ENCODE data around the gene SGPP2. TPM values are rescaled to one million over a fixed set of nuclear protein-coding genes. Genes with fewer than 3 reads are reported as not detected.
A peak's percentile ranks its signal among the peaks of the same experiment; 100 is the strongest.
"Not testable (repeated sequence)": the region's sequence is repeated elsewhere in the genome, so short reads cannot be mapped to it uniquely, and the experiment has no call there.

SGPP2 gene
- total RNA-seq, 2 donors from 2014 or later, result 54.0 to 96.5 TPM

GRCh38 chr2:222430071-222430470 is 5.7 kb downstream of the SGPP2 start:
- no peak for DNase-seq
- Histone ChIP-seq H3K27me3 (no peaks in the 10 kb centered on the region), H3K4me1 (peaks cover 10% of the 10 kb centered on the region), H3K9ac (ENCODE audit: low read depth in 2 of 2, low read length in 2 of 2) (no peak overlapping the region), H3K27ac (no peak overlapping the region), H3K9me3 (no peaks in the 10 kb centered on the region), H3K36me3 (no peaks in the 10 kb centered on the region), H3K4me3 (no peak overlapping the region)
- TF ChIP-seq CTCF (IDR thresholded peaks at IDR 0.05), result no peak
- intact Hi-C loops (cut with DNase I), result no loop called here

- intact Hi-C loops (cut with DNase I), result no loop called here
- Histone ChIP-seq H3K9me3 (no peaks in the 10 kb centered on the region), H3K36me3 (no peaks in the 10 kb centered on the region), H3K4me1 (peaks cover 10% of the 10 kb centered on the region), H3K9ac (ENCODE audit: low read depth in 2 of 2, low read length in 2 of 2) (no peak overlapping the region), H3K27ac (no peak overlapping the region), H3K4me3 (no peak overlapping the region), H3K27me3 (no peaks in the 10 kb centered on the region)
- no peak for TF ChIP-seq CTCF (IDR thresholded peaks at IDR 0.05)
- no peak for DNase-seq
Measured at GRCh38 chr2:222430681-222431080, 6.3 kb downstream of the SGPP2 start.

- intact Hi-C loops (cut with DNase I), result no loop called here
- peak; percentile 56 for DNase-seq
Measured at GRCh38 chr2:222431869-222432268, 7.5 kb downstream of the SGPP2 start.

GRCh38 chr2:222433332-222434173 is 9.2 kb downstream of the SGPP2 start:
- H3K27me3 ChIP-seq, result no peaks in the 10 kb centered on the region
- intact Hi-C loops (cut with DNase I), result no loop called here
- no peak for DNase-seq
- no peak for TF ChIP-seq CTCF (IDR thresholded peaks at IDR 0.05)
- H3K36me3 ChIP-seq, result no peaks in the 10 kb centered on the region
- peak overlapping the region; percentile 15 for H3K27ac ChIP-seq
- peak overlapping the region in 1 of 2 donors; percentile 51 for H3K9ac ChIP-seq (ENCODE audit: low read depth in 2 of 2, low read length in 2 of 2)
- peaks cover 6% of the 10 kb centered on the region for H3K4me1 ChIP-seq
- H3K4me3 ChIP-seq, result no peak overlapping the region
- H3K9me3 ChIP-seq, result no peaks in the 10 kb centered on the region

More at GRCh38 chr2:222431869-222432268, 7.5 kb downstream of the SGPP2 start:
- Histone ChIP-seq H3K4me3 (no peak overlapping the region), H3K27ac (peak overlapping the region; percentile 24), H3K9me3 (no peaks in the 10 kb centered on the region), H3K27me3 (no peaks in the 10 kb centered on the region), H3K4me1 (peaks cover 8% of the 10 kb centered on the region), H3K36me3 (no peaks in the 10 kb centered on the region), H3K9ac (ENCODE audit: low read depth in 2 of 2, low read length in 2 of 2) (no peak overlapping the region)
- no peak for TF ChIP-seq CTCF (IDR thresholded peaks at IDR 0.05)

GRCh38 chr2:222434204-222434603 is 9.9 kb downstream of the SGPP2 start:
- intact Hi-C loops (cut with DNase I), result no loop called here
- Histone ChIP-seq H3K9ac (ENCODE audit: low read depth in 2 of 2, low read length in 2 of 2) (no peak overlapping the region), H3K36me3 (no peaks in the 10 kb centered on the region), H3K4me1 (peaks cover 6% of the 10 kb centered on the region), H3K27ac (peak overlapping the region; percentile 15), H3K27me3 (no peaks in the 10 kb centered on the region), H3K4me3 (no peak overlapping the region), H3K9me3 (no peaks in the 10 kb centered on the region)
- DNase-seq, result no peak
- TF ChIP-seq CTCF (IDR thresholded peaks at IDR 0.05), result no peak

- H3K4me3 ChIP-seq; H3K36me3 ChIP-seq; H3K9me3 ChIP-seq; intact Hi-C loops (cut with DNase I); H3K9ac ChIP-seq (ENCODE audit: low read depth in 2 of 2, low read length in 2 of 2); DNase-seq; H3K27me3 ChIP-seq; H3K4me1 ChIP-seq: not testable (repeated sequence)
- peak overlapping the region; percentile 55 for H3K27ac ChIP-seq
Measured at GRCh38 chr2:222435400-222436039, 11.2 kb downstream of the SGPP2 start.
